ENCODE measurements around the gene GPN2.

DNA sequence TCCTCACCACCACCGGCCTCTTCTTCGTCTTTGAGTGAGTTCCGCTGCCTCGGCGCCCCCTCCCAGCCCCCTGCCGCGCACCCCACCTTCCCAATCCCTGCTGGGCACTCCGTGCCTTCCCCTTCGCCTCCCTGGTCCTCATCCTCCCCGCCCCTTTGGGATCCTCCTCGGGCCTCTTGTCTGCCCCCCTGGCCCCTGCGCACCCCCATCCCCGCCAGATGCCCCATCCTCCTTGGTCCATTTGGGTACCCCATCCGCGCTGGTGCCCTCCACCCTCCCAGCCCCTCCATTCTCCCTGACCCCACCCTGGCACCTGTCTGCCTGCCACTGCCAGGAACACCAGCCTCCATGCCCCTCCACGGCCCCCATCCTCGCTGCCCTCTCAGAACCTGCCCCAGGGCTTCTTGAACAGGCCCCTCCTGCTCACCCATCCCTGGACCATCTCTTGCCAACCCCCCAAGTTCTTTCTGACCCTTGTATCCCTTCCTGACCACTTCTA, 62.9 kb downstream of the GPN2 start:
- TF ChIP-seq, protein P1, sequence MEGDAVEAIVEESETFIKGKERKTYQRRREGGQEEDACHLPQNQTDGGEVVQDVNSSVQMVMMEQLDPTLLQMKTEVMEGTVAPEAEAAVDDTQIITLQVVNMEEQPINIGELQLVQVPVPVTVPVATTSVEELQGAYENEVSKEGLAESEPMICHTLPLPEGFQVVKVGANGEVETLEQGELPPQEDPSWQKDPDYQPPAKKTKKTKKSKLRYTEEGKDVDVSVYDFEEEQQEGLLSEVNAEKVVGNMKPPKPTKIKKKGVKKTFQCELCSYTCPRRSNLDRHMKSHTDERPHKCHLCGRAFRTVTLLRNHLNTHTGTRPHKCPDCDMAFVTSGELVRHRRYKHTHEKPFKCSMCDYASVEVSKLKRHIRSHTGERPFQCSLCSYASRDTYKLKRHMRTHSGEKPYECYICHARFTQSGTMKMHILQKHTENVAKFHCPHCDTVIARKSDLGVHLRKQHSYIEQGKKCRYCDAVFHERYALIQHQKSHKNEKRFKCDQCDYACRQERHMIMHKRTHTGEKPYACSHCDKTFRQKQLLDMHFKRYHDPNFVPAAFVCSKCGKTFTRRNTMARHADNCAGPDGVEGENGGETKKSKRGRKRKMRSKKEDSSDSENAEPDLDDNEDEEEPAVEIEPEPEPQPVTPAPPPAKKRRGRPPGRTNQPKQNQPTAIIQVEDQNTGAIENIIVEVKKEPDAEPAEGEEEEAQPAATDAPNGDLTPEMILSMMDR (IDR thresholded peaks at IDR 0.05): no peak
- TF ChIP-seq JUNB (IDR thresholded peaks at IDR 0.05) (no peak), RAD21 (conservative IDR thresholded peaks at IDR 0.05 in 1 of 2, IDR thresholded peaks at IDR 0.05 in 1 of 2) (no peak), MAZ (IDR thresholded peaks at IDR 0.05; ENCODE audit: borderline replicate concordance, low read depth, low read length) (no peak)
- TF ChIP-seq, protein P2, sequence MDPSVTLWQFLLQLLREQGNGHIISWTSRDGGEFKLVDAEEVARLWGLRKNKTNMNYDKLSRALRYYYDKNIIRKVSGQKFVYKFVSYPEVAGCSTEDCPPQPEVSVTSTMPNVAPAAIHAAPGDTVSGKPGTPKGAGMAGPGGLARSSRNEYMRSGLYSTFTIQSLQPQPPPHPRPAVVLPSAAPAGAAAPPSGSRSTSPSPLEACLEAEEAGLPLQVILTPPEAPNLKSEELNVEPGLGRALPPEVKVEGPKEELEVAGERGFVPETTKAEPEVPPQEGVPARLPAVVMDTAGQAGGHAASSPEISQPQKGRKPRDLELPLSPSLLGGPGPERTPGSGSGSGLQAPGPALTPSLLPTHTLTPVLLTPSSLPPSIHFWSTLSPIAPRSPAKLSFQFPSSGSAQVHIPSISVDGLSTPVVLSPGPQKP (IDR thresholded peaks at IDR 0.05; ENCODE audit: low read depth, low read length): no peak
